Heart left ventricle (tissue), 13 donors: Measurements from ENCODE around the gene SPDYE4.

Source experiments
- POLR2A ChIP-seq, 2 donors: fragments of 450-650 bp; IDR thresholded peaks; one replicate each; pipeline ENCODE4 v1.6.1; 2017; ENCODE audit warnings: antibody characterized with exemption in 2 of 2, mild to moderate bottlenecking in 2 of 2, moderate library complexity in 2 of 2
- TF ChIP-seq, protein P1 (sequence below), 12 donors: fragments of 200-600 bp; sonication (generic) in 4 of 12; IDR thresholded peaks; one replicate each; pipeline versions ENCODE4 v1.5.0 to v1.8.0; 2018 to 2022; ENCODE audit warnings: antibody characterized with exemption in 12 of 12, mild to moderate bottlenecking in 5 of 12
- donor health status: ischemic (EF 13 %, LVEDD 7.1; RV severe dilation, severe dysfunction).
- donor health status: DM: no; HTN: yes; CAD: no.
- donor health status: DM: no; HTN: no; CAD: no.
- donor health status: ischemic (EF 25% LVEDD 6.9; RV normal size, moderate dysfunction).
- donor health status: ischemic (EF 25% LVEDD 5.7; RV mildly dilated, moderate dysfunction).
- donor health status: ischemic (EF 35%, LVEDD 5.7; RV mildly dilated, moderate dysfunction).
- donor health status: nonischemic (EF 11% LVEDD 7.7; RV severe dilation, severe dysfunction).
- donor health status: DM: yes; HTN: yes; CAD: no.
- donor health status: PGD.
- donor health status: ischemic (EF 29% LVEDD 5.4; RV normal size, mild dysfunction).
- donor health status: nonischemic (EF 23%, LVEDD 6.1; RV moderate dilation, normal function).

DNA sequence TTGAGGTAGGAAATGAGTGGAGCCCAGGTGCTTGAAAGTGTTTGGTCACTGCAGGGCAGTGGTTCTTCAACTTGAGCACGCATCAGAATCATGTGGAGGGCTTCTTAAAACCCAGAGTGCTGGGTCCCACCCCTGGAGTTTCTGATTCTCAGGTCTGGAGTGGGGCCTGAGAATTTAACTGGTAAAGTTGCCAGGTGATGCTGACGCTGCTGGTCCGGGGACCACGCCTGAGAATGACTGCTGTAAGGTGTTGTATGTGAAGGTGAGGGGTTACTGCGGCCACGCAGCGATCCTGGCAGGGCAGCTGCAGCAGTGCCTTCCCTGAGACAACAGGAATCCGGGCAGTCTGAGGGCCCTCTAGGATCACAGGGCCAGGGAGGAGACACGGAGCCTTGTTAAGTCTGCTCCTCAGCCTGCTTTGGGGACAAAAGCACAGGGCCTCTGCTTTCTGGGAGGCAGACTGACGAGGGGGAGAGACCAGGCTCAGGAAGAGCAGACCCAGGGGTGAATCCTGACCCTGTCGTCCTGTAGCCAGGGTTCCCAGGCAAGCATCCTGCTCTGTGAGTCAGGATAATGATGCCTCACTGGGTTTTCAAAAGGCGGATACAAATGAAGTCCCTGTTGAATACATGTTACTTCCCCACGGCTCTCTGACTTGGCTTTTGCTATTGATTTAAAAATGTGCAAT lies 30.0 kb downstream of the SPDYE4 start:
- TF ChIP-seq POLR2A (IDR thresholded peaks at IDR 0.05), result no peak
- TF ChIP-seq, protein P1, sequence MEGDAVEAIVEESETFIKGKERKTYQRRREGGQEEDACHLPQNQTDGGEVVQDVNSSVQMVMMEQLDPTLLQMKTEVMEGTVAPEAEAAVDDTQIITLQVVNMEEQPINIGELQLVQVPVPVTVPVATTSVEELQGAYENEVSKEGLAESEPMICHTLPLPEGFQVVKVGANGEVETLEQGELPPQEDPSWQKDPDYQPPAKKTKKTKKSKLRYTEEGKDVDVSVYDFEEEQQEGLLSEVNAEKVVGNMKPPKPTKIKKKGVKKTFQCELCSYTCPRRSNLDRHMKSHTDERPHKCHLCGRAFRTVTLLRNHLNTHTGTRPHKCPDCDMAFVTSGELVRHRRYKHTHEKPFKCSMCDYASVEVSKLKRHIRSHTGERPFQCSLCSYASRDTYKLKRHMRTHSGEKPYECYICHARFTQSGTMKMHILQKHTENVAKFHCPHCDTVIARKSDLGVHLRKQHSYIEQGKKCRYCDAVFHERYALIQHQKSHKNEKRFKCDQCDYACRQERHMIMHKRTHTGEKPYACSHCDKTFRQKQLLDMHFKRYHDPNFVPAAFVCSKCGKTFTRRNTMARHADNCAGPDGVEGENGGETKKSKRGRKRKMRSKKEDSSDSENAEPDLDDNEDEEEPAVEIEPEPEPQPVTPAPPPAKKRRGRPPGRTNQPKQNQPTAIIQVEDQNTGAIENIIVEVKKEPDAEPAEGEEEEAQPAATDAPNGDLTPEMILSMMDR (IDR thresholded peaks at IDR 0.05), result no peak
